Measurements from ENCODE around the gene TOX3. TPM values are rescaled to one million over a fixed set of nuclear protein-coding genes. Genes with fewer than 3 reads are reported as not detected.
A peak's percentile ranks its signal among the peaks of the same experiment; 100 is the strongest.

Gene TOX3
- total and polyA plus RNA-seq, 2 of the 13 experiments (the other 11 are each of a cell fraction or from before 2014, with no cell fraction given) = 14.5 to 98.6 TPM

- TF ChIP-seq IRF9 (CRISPR knock-in tag; IDR thresholded peaks at IDR 0.05; ENCODE audit: borderline replicate concordance) = no peak
- TF ChIP-seq RNF219 (CRISPR knock-in tag; IDR thresholded peaks at IDR 0.05) = no peak
- peak; percentile 54; the same call in 1 of the 2 replicates for TF ChIP-seq RCOR2 (CRISPR knock-in tag; IDR thresholded peaks at IDR 0.05)
- no peak for TF ChIP-seq FOXP4 (CRISPR knock-in tag; IDR thresholded peaks at IDR 0.05)
- TF ChIP-seq RBAK (CRISPR knock-in tag; IDR thresholded peaks at IDR 0.05) = no peak
- TF ChIP-seq KDM1A (CRISPR knock-in tag; IDR thresholded peaks at IDR 0.05) = peak; percentile 86; the same call in 1 of the 2 replicates
- peak; percentile 96 for TF ChIP-seq ZNF629 (CRISPR knock-in tag; conservative IDR thresholded peaks at IDR 0.05)
- no peak for TF ChIP-seq HMGXB3 (CRISPR knock-in tag; IDR thresholded peaks at IDR 0.05; ENCODE audit: borderline replicate concordance)
These were observed 46.0 kb downstream of the TOX3 start (continued) for GRCh38 chr16:52500963-52501362.
